NT2/D1 (cell line): ENCODE measurements around the gene COX19.

Experiments used
- YY1 ChIP-seq: IDR thresholded peaks from 2 replicates; pipeline ENCODE4 v1.6.1; 2011; ENCODE audit not compliant: insufficient read length, insufficient read depth
- ZNF274 ChIP-seq: IDR thresholded peaks from 2 replicates; pipeline ENCODE4 v1.6.1; 2011; ENCODE audit warnings: mild to moderate bottlenecking, low read depth, low read length

GRCh38 chr7:1007901-1008300, 32.6 kb upstream of the COX19 start:
- TF ChIP-seq YY1 (no peak), ZNF274 (no peak)
